Erythroblast (primary cell): ENCODE measurements around the gene ZNF488.

Experiments used
- GATA1 ChIP-seq: IDR thresholded peaks from 2 replicates; pipeline ENCODE4 v1.6.1; 2011; ENCODE audit warnings: low read depth, mild to moderate bottlenecking, control low read depth, low read length, moderate library complexity
- POLR2A ChIP-seq: IDR thresholded peaks from 2 replicates; pipeline ENCODE4 v1.6.1; 2011; ENCODE audit warnings: mild to moderate bottlenecking, low read length

GRCh38 chr10:47323087-47323486, 61.0 kb downstream of the ZNF488 start:
- TF ChIP-seq POLR2A (no peak), GATA1 (no peak)
